ENCODE measurements around the gene CNTN4.
A peak's percentile ranks its signal among the peaks of the same experiment; 100 is the strongest.
"Not testable (repeated sequence)": the region's sequence is repeated elsewhere in the genome, so short reads cannot be mapped to it uniquely, and the experiment has no call there.

Gene CNTN4

DNA sequence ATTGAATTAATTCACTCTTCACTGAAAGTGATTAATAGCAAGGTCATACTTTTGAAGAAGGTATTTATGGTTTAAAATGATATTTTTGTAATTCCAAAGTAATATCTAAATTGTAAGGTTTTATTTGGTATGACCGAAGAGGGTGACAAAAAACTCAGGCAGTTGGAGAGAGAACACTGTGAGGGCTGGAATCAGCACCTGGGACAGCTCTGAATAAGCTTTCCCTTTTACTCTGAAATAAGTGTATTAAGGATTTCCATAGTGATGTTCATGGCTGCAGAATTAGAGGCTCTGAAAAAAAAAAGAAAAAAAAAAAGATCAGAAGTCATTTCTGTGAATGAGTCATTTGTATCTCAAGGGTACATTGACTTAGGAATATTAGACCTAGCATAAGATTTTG is 712.1 kb downstream of the CNTN4 start:
- in situ Hi-C loops (cut with MboI; ENCODE audit: low pct_unique_long_range_greater_than_20kb, low sequenced_read_pairs) = no loop called here
- peak; percentile 3 for DNase-seq

DNA sequence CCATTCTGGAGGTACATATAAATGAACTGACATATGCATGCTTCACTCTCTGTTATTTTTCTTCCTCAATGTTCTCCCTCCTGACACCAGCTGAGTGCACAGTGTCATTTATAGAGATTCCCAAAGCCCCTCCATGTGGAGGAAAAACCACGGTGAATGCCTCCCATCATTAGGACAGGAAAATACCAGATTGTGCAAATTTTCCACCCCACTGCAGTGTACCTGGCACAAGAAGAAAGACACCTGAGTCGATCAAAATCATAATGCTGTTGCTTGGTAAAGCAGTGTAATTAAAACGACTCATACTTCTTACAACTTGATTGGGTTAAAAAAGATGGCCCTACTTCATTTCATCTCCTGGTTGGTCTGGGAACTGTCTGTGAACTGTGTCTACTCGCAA is 720.9 kb downstream of the CNTN4 start:
- DNase-seq = no peak
- in situ Hi-C loops (cut with MboI; ENCODE audit: low pct_unique_long_range_greater_than_20kb, low sequenced_read_pairs) = no loop called here

DNA sequence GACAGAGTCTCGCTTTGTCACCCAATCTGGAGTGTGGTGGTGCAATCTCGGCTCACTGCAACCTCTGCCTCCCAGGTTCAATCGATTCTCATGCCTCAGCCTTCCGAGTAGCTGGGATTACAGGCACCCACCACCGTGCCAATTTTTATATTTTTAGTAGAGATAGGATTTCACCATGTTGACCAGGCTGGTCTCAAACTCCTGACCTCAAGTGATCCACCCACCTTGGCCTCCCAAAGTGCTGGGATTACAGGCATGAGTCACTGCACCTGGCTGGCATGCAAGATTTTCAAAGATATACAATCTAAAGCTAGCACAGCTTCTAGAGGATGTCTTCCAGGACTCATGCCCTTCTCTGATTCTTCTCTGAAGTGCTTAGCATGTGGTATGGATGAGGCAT is 722.3 kb downstream of the CNTN4 start:
- in situ Hi-C loops (cut with MboI; ENCODE audit: low pct_unique_long_range_greater_than_20kb, low sequenced_read_pairs); DNase-seq: not testable (repeated sequence)

DNA sequence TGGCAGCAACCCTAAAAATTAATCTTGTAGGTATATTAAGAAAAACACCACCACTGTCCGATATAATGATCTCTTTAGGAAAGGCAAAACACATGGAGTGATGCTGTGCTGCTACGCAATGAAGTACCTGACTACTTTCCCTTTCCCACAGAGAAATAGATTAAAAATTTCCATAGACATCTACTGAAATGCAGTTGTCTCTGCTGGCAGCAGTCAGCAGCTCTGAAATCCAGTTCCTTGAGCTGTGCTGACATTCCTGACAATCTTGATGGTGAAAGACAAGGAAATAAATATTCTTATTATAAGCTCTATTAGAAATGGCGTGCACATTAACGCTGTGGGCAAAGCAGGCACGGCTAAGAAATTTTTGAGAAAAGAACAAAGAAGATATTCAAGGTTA is 723.9 kb downstream of the CNTN4 start:
- in situ Hi-C loops (cut with MboI; ENCODE audit: low pct_unique_long_range_greater_than_20kb, low sequenced_read_pairs) = no loop called here
- DNase-seq = no peak

DNA sequence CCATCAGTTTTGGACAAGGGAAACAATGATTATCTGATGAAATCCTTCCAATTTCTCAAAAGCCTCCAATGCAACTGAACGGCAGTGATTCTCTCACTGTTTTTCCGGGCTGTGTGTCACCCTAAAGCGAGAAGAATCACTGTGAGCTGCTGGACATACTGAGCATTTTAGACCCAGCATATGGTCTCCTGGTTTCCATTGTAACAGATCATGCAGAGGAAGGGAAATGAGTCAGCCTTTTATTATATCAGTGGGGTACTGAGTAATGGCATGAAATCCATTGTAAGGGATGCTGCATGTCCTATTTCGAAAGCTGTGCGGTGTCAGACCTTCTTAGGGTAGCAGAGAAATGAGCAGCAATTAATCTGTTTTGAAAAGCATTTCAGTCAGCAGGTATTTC is 724.4 kb downstream of the CNTN4 start:
- in situ Hi-C loops (cut with MboI; ENCODE audit: low pct_unique_long_range_greater_than_20kb, low sequenced_read_pairs) = no loop called here
- no peak for DNase-seq

DNA sequence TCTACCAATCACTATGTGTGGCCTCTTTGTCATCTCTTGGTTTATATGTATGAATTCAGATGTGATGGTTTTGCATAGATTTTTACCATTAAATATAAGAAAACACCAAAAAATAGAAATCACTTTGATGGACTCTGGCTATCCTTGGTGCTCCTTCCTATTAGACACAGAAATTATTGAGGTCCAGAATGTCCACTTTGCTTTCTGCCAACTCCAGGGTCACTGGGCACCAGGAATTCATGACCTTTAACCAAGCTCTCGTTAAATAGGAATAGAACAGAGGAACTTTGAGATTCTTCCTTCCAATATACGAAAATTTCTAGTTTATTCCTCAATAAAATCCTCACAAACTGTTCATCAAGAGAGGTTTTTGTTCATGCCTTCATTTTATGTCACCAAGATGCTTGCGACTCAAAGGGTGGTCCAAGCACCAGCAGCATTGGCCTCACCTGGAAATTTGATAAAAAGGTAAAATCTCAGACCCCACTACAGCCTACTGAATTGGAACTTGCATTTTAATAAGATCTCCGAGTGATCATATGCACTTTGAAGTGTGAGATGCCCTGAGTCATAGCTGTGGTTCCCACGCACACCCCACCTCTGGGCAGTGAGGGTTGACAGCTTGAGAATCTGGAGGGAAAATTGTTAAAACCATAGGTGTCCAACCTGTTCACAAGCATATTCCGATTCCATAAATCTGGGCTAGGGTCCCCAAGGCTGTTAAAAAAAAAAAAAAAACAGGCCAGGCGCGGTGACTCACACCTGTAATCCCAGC is 725.0 kb downstream of the CNTN4 start:
- no peak for DNase-seq
- in situ Hi-C loops (cut with MboI; ENCODE audit: low pct_unique_long_range_greater_than_20kb, low sequenced_read_pairs) = no loop called here

DNA sequence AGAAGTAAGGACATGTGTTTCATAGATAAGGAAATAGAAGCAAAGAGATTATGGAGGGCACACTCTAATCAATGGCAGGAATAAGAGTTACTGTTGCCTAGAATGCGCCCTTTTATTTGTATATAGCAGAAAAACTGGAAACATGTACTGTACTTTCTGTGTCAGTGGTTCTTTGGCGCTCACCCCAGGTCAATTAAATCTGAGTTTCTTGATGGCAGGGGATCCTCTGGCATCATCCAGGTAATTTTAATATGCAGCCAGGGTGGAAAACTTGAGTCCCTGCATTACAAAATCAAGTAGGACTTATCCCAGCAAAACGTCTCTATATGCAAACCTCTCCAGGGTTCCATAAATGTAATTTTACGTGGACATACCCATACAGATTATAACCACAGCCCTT is 727.4 kb downstream of the CNTN4 start:
- DNase-seq = no peak
- in situ Hi-C loops (cut with MboI; ENCODE audit: low pct_unique_long_range_greater_than_20kb, low sequenced_read_pairs) = no loop called here

DNA sequence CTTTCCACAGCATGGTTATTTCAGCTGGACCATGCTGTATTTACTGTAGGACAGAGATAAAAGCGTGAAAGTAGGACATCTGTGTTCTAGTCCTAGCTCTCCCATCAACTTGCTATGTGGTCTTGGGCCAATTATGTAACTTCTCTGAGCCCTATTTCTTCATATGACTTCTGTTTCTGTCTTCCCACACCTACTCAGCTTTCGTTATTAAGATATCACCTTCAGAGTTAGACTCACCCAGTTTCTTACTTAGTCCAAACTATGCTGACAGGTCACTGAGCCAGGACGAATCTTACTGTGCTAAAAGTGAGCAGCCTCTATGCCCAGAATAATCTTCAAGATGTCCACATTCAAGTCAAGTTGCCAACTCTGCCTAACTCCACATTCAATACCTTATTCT is 727.8 kb downstream of the CNTN4 start:
- DNase-seq = no peak
- in situ Hi-C loops (cut with MboI; ENCODE audit: low pct_unique_long_range_greater_than_20kb, low sequenced_read_pairs) = no loop called here

DNA sequence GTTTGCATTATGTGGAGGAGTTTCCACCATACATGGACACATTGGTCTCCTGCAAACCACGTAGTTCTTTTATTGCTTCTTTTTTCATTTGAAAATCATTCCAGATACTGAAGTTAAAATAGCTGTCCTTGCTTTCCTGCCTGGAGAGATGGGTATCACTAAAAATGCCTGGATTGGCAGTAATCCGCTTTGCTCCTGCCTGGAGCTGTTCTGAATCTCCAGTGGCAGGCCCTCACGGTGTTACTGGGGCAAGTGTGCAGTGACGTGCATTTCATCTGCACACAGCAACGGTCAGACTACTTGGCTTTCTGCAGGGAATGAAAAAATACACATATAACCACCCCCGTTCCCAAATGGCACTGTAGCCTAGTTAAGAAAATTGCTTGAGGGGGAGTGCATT is 738.6 kb downstream of the CNTN4 start:
- DNase-seq = no peak
- in situ Hi-C loops (cut with MboI; ENCODE audit: low pct_unique_long_range_greater_than_20kb, low sequenced_read_pairs) = no loop called here

DNA sequence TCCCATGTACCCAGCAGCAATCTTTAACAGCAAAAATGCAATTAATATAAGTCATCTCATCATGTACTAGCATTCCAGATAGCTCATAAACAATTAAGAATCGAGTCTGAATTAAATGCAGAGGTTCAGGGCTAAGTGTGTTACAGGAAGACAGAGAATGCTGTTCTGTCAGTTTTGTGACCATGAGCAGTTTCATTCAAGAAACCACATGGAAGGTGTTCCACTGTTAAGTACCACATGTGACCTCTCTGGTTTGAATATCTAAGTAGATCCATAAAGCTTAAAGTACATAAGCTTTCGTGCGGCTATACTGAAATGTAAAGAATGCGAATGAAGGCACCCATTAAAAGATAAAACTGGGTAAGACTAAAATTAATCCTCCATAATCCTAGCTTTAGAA is 739.2 kb downstream of the CNTN4 start:
- in situ Hi-C loops (cut with MboI; ENCODE audit: low pct_unique_long_range_greater_than_20kb, low sequenced_read_pairs) = no loop called here

DNA sequence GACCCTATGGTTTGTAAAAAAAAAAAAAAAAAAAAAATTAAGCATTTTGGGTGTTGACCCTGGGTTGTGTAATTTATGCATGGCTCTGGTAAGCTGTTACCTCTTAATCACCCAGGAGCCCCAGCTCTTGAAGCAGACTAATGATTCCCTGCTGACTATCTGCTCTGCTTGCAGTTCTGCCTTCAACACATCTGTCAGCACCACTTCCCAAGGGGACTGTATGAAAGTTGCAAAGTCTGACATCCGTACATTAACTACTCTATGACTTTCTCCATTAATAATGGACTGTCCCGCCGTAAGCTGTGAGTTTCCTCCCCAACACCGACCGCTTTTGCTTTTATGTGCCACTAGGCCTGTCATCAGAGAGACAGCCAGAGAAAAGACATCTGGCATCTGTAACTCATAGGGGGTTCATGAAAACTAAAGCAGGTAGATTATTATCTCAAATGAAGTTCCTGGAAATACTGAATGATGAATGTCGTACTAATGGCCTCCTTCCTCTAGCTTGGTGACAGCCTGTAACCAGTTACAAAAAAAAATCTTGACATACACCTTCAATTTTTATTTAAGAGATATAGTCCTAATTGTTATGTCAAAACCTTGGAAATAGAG is 740.0 kb downstream of the CNTN4 start:
- in situ Hi-C loops (cut with MboI; ENCODE audit: low pct_unique_long_range_greater_than_20kb, low sequenced_read_pairs) = no loop called here

More for the DNA sequence above, 739.2 kb downstream of the CNTN4 start:
- no peak for DNase-seq

DNA sequence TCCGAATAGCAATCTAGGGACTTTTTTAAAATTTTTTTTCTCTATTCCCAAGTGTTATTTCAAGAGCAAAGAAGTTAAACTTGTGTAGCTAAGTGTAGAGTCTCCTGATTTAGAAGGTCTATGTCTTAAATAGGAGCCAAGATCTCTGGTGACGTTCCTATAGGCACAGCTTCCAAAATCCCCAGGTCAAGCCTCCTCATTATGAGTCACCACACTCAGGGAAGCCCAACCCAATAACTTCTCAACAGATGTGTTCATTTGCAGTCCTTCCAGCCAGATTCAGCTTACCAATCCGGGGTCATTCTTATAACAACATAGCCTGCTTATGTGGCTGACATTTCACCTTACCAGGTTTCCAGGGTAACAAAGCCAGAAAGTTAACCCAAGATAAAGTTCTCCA is 741.2 kb downstream of the CNTN4 start:
- no peak for DNase-seq
- in situ Hi-C loops (cut with MboI; ENCODE audit: low pct_unique_long_range_greater_than_20kb, low sequenced_read_pairs) = no loop called here

More for the DNA sequence above, 740.0 kb downstream of the CNTN4 start:
- no peak for DNase-seq

DNA sequence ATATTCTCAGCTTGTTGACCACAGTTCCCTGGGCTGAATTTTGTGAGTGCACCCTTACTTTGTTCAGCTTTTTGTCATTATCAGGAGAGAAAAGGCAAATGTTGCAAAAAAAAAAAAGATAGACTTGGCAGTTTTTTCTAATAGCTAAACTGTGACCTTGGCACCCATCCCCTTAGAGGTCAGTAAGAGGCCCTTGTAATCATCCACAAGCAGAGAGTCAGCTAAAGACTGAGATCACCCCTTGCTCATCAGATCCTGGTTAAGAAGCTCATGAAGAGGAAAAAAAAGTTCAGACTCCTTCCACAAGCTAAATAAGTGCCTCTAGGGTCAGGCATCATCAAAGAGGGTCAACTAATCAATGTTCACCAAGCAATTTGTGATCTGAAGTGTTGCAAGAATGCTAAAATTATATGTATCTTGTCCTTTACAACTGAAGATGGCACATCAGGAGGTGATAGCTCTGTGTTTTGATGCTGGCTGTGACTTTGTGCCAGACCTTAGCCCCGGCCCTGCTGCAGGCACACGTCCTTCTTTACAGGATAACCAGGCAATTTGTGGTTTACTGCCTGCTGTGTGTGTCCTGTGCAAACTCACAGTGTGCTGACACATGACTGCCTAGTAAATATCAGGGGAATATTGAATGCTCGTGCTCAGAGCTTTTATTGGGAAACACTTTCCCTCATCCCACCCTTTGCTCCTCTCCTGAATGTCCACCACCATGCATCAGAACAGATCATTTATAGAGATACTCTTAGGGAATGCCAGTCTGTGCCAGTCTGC is 748.6 kb downstream of the CNTN4 start:
- DNase-seq = no peak
- in situ Hi-C loops (cut with MboI; ENCODE audit: low pct_unique_long_range_greater_than_20kb, low sequenced_read_pairs) = no loop called here

DNA sequence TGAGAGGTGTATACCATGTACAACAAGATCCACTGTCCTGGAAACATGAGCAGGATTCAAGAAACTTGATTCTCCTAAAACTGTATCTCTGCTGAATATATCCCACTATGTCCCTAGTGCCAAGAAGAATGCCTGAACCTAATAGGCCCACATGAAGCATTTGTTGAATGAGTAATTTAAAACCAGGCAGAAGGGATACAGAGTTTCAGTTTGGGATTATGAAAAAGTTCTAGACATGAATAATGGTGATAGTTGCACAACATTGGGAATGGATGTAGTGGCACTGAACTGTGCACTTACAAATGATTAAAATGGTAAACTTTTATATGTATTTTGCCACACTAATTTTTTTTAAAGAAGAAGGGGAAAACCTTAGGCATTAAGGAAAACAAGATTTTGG is 750.4 kb downstream of the CNTN4 start:
- no peak for DNase-seq
- in situ Hi-C loops (cut with MboI; ENCODE audit: low pct_unique_long_range_greater_than_20kb, low sequenced_read_pairs) = no loop called here

DNA sequence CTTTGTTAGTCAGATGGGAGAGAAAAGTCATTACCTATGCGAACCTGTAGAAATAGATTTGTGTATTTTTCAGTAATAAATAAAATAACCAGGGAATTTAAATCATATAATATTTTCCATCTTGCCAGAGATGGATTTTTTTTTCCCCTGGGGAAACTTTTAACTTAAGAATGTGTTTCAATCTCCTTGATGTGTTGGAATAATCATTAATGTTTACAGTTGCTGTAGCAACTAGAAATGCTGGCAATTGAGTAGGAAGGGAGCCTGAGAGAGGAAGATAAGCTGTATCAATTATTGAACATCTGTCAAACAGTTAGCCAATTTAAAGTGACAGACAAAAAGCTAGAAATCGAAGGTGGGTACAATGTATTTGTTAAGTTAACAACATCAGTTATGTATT is 752.0 kb downstream of the CNTN4 start:
- no peak for DNase-seq
- in situ Hi-C loops (cut with MboI; ENCODE audit: low pct_unique_long_range_greater_than_20kb, low sequenced_read_pairs) = no loop called here

DNA sequence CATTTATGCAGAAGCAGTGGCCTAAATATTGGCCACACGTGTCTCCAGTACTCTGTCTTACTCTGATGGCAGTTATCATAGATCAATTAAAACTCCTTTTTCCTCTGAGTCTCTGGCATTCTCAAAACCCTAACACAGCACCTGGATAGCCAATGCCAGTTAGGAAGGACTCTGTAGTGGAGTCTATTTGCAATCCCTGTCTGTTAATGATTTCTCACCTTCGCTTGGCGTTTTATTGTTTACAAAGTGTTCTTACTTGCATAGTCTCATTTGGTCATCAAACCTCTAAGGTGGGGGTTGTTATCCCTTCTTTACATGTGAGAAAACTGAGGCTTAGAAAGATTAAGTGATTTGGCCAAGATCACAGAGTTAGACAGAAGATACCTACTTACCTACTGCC is 752.7 kb downstream of the CNTN4 start:
- no peak for DNase-seq
- in situ Hi-C loops (cut with MboI; ENCODE audit: low pct_unique_long_range_greater_than_20kb, low sequenced_read_pairs) = no loop called here

DNA sequence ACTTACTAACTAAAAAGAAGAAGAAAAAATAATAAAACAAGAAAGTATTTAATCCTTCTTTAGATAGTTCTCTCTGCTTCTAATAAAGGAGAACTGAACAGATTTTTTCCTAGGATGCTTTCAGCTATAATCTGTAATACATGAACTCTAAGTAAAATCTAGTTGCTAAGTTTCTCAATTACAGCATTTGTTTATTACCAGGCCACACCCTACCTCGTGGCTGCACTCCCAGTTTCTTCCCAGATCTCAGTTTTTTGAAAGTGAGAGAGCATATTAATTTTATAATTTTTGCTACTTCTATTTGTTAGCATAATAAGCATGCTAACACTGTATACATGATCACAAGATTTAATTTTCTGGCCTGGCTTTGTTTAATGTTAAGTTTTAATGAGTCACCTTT is 753.2 kb downstream of the CNTN4 start:
- in situ Hi-C loops (cut with MboI; ENCODE audit: low pct_unique_long_range_greater_than_20kb, low sequenced_read_pairs) = no loop called here

DNA sequence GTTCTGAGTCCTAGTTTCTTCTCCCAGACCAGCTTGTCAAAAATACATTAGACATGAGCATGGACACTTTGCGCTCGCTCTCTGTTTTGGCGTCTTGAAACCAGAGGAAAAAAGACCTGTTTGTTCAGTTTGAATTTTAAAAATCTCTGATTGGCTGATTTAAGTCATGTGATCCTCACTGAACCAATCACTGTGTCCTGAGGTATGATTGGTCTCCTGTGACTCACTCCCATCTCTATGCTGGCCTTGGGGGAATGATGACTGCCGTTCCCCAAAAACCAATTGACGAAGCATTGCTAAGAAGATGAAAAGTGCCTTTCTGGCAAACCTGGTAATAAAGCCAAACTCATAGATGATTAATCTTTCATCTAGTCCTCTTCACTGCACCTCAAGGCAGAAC is 755.0 kb downstream of the CNTN4 start:
- in situ Hi-C loops (cut with MboI; ENCODE audit: low pct_unique_long_range_greater_than_20kb, low sequenced_read_pairs) = no loop called here
- no peak for DNase-seq

More for the DNA sequence above, 753.2 kb downstream of the CNTN4 start:
- DNase-seq = no peak

DNA sequence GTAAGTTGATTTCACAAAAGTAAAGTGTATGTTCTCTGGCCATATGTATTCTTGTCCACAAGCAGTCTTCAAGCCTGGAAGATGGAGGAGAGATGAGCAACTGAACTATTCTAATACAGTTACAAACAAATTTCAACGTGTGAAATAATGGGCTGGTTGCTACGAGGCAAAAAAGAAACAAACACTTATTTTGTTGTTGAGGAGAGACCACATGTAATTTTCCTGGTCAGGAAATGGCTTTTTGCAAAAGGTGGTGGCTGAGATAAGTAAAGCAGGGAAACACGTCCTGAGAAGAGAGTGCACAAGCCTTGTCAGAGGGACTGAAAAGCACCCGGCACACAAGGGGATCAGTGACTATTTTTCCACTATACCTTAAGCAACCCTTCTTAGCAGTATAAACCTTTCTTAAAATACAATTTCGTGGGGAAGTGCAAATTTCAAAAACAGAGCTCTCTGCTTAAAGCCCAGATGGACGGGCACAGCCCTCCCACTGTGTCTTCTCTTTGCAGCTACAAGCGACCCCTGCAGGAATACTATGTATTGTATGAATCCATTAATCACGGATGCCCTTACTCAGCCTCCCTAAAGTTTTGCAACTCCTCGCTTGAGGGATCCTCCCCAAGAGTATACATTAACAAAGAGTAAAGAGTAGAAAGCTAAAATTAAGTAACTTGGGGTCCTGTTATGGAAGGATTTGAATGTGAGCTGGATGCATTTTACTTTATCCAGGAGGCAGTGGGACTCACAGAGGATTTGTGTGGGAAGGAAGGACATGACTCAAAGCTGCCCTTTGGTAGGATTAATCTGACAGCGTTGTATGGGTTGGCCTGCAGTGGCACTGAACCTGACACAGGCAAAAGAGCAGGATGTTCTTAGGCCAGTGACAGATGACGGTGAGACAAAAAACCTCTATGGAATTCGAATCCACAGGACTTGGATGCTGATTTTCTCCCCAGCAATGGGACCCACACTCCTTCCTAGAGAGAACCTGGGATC is 757.8 kb downstream of the CNTN4 start:
- in situ Hi-C loops (cut with MboI; ENCODE audit: low pct_unique_long_range_greater_than_20kb, low sequenced_read_pairs) = no loop called here
- no peak for DNase-seq
